Measurements from ENCODE around the gene ATP6V0C.

ATP6V0C gene

DNA sequence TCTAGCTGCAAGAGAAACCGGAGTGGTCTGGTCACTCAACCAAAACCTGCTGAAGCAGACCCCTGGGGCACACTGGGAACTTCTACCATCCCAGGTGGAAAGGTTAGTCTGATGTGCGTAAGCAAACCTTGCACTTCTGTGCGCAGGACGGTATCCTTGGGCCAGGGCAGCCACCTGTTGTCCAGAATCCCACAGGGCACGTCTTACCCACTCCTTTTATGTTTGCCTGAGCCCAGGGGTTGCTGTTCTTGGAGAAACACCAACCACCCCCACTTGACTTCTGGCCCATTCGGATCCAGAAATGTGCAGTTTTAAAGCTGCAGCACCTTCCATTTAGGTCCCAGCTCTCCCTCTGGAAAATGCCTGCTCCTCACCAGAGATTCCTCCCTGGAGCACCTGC, 20.1 kb upstream of the ATP6V0C start:
- no peak for DNase-seq (ENCODE audit: low read depth)

DNA sequence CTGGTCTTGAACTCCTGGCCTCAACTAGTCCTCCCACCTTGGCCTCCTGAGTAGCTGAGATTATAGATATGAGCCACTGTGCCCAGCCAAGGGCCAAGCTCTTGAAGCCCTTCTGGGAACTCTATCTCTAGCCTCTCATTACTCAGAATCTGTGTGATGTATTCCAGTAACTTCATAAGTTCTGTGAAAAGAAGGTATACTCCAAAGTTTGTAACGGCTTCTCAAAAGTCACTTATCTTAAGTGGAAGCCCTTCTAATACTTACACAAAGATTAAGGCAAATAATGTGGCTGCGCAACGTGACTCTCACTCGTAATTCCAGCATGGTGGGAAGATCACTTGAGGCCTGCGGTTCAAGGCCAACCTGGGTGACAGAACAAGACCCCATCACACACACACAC, 19.1 kb upstream of the ATP6V0C start:
- DNase-seq (ENCODE audit: low read depth) = no peak

DNA sequence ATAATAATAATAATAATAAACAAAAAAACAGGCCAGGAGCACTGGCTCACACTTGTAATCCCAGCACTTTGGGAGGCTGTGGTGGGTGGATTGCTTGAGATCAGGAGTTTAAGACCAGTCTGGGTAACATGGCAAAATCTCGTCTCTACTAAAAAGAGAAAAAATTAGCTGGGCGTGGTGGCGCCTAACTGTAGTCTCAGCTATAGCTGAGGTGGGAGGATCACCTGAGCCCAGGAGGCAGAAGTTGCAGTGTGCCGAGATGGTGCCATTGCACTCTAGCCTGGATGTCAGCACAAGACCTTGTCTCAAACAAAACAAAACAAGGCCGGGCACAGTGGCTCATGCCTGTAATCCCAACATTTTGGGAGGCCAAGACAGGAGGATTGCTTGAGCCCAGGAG, 18.7 kb upstream of the ATP6V0C start:
- no peak for DNase-seq (ENCODE audit: low read depth)

DNA sequence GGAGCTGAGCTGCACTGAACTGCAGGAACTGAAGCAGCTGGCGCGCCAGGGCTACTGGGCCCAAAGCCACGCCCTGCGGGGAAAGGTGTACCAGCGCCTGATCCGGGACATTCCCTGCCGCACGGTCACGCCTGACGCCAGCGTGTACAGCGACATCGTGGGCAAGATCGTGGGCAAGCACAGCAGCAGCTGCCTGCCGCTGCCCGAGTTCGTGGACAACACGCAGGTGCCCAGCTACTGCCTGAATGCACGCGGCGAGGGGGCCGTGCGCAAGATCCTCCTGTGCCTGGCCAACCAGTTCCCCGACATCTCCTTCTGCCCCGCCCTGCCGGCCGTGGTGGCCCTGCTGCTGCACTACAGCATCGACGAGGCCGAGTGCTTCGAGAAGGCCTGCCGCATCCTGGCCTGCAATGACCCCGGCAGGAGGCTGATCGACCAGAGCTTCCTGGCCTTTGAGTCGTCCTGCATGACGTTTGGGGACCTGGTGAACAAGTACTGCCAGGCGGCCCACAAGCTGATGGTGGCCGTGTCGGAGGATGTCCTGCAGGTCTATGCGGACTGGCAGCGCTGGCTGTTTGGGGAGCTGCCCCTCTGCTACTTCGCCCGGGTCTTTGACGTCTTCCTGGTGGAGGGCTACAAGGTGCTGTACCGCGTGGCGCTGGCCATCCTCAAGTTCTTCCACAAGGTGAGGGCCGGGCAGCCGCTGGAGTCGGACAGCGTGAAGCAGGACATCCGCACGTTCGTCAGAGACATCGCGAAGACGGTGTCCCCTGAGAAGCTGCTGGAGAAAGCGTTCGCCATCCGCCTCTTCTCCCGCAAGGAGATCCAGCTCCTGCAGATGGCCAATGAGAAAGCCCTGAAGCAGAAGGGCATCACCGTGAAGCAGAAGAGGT, 17.3 kb upstream of the ATP6V0C start:
- no peak for DNase-seq (ENCODE audit: low read depth)

DNA sequence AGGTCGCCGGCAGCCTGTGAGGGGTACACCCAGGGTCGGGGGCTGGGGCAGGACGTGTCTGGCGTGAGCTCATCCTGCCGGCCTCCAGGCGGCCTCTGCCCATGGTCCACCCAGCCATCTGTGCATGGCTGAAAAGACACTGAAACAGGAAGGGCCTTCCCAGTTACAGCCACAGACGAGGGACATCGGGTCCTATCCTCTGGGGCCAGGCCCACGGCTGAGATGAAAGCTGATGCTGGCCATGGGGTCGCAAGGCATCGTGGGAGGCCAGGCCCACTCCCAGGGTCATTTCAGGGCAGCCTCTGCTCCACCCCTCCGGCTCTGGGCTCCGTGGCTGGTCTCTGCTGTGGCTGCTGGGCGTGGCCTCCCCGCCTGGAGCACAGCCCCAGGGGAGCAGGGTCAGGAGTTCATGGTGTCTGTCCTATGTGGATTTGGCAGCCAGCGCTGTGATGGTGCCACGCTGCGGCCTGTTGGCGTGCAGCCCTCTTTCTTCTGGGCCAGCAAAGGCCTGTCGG, 16.6 kb upstream of the ATP6V0C start:
- no peak for DNase-seq (ENCODE audit: low read depth)

DNA sequence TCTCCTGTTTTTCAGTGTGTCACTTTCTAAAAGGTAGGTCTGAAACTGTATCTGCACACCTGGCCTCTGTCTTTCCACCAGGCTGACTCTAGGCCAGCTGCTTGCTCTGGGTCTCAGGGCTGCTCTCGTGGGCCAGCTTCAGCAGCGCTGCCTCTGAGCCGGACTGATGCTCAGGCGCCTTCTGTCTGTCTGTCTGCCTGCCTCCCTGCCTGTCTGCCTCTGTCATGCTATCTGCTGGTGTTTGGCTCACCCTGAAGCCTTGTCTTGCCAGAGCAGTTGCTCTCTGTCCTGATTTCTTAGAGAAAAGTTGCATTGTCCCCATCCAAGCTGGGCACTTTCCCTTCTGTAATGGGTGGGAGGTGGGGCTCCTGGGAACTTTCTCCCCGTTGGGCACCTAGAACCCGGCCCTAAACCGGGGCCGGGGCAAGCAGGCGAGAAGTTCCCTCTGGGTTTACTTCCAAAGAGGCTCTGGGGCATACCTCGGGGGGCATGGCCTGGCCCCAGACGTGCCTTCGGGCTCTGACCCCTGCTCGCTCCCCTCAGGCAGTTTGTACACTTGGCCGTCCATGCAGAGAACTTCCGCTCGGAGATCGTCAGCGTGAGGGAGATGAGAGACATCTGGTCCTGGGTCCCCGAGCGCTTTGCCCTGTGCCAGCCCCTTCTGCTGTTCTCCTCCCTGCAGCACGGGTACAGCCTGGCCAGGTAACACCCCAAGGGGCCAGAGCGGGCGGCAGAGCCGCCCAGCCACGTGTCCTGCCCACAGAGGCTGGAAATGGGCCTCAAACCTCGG, 15.9 kb upstream of the ATP6V0C start:
- DNase-seq (ENCODE audit: low read depth) = no peak

DNA sequence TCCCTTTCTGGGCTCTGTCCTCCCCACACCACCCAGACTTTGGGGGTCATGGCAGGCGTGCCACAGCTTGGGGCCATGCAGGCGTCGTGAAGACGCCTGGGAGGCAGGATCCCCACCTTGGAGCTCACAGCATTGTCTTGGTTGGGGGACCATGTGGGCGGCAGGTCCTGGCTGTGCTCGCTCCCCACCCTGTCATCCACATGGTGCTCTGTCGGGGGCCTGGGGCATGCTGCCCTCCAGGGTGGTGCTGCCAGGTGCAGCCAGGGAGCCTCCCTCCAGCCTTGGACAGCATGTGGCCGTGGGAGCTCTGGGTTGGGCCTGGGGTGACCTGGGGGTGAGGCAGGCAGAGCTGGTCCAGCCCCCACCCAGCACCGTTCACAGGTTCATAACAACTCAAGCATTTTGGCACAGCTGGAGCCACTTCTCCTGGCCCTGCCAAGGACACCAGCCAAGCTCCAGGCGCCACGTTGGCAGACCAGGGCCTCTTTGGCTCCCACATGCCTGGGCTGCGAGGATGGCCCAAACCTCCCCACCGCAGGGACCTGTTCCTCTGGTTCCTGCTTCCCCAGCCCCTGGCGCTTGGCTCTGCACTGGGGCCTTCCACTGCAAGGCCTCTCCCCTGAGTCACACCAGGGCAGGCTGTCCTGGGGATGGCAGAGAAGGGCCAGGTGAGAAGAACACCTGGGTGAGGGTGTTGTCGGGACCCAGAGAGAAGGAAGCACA, 15.1 kb upstream of the ATP6V0C start:
- no peak for DNase-seq (ENCODE audit: low read depth)

DNA sequence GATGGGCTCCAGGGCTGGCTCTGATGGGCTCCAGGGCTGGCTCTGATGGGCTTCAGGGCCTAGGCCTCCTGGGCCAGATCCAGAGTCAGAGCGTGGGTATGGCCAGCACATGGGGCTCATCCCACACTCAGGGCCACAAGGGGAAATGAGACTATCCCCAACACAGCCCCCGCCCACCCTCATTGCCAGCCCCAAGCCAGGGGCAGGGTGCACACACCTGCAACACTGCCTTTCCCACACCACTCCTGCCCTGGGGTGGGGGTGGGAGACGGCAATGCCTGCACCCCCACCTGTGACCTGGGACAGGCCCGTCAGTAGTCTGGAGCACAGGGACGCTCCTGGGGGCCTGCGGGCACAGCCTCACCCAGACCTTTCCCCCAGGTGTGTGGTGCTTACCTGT, 14.3 kb upstream of the ATP6V0C start:
- DNase-seq (ENCODE audit: low read depth) = no peak

DNA sequence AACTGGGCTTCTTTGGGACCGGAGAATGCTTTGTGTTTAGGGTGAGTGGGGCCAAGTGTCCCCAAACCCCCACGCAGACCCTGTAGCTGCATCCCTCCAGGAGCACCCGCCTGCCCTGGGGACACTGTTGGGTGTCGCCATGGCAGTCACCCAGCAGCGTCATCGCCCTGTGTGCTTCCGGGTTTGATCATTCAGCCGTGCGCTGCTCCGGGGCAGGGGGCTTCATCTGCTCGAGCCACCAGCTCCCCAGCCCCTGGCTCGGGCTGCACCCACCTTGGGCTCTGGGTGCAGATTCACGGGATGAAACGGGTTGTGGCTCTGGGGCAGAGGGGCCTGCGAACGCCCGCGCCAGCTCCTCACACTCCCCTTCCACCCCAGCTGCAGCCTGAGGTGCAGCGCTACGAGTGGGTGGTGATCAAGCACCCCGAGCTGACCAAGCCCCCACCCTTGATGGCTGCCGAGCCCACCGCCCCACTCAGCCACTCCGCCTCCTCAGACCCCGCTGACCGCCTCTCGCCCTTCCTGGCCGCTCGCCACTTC, 13.8 kb upstream of the ATP6V0C start:
- DNase-seq (ENCODE audit: low read depth) = no peak

DNA sequence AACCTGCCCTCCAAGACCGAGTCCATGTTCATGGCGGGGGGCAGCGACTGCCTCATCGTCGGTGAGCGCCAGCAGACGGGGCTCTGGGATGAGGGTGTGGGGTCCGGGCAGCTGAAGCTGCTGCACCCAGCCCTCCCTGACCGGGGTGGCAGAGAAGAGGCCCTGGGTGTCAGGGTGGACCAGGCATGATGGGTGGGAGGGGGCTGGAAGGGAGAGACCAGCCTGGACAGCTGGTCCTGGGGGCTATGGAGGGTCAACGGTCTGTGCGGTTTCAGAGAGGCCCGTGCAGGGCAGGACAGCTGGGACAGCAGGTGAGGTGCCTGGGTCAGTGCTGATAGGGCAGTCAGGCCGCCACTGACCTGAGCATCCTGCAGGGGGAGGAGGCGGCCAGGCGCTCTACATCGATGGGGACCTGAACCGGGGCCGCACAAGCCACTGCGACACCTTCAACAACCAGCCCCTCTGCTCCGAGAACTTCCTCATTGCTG, 13.3 kb upstream of the ATP6V0C start:
- DNase-seq (ENCODE audit: low read depth) = no peak

DNA sequence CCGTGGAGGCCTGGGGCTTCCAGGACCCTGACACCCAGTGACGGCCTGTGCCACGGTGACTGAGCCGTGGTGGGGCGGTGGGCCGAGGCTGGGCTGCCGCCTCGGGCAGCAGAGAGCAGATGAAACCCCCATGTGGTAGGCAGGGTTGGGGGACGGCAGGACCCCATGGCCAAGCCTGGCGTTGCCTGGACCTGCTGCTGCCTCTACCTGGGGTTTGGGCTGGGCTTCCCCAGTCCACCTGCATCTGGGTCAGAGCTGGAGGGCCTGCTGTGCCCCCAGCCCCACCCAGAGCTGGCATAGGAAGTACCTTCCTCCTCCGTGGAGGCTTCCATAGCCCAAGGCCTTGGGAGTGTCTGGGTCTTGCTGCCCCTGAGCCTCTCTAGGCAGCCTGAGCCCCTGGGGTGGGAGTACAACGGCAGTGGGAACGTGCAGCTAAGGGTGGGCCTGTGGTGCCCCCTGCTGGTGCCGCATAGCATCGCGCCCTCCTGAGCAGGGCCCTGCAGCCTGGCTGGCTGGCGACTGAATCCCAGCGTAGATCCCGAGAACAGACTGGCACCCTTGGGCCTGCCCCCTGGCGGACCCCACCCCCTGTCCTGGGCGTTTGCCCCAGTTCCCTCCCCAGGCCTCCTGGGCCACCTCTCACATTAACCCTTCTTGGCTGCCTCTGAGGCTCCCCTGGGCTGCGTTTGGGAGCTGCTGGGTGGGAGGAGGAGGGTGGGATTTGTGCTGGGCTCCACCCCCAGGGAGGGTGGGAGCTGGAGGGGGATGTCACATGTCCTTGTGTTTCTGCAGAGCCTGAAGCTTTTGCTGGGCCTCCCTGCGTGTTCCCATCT, 12.6 kb upstream of the ATP6V0C start:
- peak; percentile 70 for DNase-seq (ENCODE audit: low read depth)

DNA sequence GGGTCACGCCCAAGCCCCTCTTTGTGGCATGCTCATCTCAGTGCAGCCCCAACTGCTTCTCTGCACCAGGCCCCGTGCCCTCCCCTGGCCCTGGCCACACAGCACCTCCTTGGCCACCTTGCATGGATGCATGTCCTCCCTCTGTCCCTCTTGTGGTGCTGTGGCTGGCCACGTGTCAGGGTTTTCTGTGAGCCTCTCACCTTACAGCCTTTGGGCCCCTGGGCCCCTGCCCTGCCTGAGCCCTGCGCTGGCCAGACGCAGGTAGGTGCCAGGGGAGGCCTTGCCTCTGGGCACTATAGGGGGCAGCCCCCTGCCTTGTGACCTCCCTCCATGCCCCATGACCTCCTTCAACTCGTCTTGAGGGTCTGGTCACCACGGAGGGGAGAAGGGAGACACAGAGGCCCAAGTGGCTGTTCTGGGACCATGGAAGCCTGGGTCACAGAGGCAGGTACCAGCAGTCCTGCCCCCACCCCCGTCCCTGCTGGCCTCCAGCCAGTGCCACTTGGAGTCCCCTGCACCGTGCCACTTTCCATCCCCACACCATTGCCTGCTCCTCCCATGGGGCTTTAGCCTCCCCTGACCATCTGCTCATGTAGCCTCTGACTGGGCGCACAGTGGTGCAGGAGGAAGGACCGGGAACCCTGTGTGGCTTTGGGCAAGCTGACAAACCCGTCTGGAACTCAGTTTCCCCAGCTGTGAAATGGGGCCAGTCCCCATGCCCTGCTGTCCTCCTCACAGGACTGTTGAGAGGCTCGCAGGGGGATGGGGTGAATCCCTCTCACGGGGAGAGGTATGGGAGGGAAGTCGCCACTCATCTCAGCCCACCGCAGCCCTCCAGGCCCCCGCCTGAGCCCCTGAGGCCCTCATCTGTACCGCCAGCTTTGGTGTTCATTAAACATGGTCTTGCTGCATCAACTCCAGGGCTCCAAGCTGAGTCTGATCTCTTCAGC, 11.5 kb upstream of the ATP6V0C start:
- DNase-seq (ENCODE audit: low read depth) = no peak

DNA sequence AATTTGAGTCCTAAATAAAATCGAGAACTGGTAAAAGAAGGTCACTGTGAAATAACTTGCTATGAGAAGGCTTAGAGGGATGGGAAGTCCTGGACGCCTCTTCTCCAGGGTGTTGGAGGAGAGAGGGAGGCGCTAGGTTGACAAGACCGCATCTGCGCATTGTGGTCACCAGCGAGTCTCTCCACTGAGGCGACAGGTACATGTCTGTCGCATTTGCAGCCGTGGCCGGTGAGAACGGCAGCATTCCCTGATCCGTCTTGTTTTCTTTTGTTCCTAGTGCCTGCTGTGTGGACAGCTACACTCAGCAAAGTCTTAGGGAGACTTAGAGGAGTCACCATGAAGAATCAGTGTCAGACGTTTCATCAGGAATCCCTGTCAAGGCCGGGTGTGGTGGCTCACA, 8.1 kb upstream of the ATP6V0C start:
- DNase-seq (ENCODE audit: low read depth) = no peak

DNA sequence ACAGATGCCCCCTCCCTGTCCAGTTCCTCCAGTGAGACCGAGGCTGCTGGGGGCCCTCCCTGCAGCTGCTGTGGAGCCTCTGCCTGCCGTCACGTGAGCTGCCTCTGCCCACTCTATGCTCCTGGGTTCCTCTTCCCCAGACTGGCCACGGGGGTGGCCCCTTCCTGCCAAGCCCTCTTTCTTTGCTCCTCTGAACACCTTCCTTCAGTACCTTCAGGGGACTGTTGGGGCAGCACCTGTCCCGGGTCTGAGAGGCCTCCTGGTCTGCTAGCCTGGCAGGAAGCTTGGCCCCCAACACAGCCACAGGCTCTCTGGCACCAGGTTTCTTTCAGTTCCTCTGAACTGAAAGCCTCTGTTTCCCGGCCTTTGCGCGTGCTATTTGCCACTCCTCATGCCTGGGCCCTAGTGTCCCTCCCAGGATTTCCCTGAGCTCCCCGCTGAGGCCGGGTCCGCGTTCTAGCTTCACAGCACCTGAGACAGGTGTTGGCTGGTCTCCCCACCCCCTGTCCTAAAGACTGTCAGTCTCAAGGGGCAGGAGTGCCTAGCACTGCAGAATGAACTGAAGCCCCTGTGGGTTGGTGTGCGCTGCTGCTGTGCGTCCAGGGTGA, 6.6 kb upstream of the ATP6V0C start:
- DNase-seq (ENCODE audit: low read depth) = no peak

DNA sequence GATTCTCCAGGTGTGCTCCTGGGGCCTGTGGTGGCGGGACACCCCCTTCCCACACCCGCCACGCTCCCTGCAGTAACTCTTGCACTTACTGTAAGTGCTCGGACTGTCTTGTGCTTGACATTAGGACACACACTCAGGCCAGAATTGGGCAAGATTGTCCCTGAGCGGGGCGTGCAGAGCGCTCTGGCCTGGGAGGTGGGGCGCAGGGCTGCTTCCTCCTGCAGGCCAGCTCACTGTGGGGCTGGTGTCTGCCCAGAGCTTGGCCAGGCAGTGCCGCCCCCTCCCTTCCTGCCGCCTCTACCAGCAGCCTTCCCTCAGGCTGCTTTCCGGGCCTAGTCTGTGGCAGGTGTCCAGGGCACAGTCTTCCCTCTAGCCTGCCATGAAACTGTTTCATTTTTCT, 6.1 kb upstream of the ATP6V0C start:
- DNase-seq (ENCODE audit: low read depth) = no peak

DNA sequence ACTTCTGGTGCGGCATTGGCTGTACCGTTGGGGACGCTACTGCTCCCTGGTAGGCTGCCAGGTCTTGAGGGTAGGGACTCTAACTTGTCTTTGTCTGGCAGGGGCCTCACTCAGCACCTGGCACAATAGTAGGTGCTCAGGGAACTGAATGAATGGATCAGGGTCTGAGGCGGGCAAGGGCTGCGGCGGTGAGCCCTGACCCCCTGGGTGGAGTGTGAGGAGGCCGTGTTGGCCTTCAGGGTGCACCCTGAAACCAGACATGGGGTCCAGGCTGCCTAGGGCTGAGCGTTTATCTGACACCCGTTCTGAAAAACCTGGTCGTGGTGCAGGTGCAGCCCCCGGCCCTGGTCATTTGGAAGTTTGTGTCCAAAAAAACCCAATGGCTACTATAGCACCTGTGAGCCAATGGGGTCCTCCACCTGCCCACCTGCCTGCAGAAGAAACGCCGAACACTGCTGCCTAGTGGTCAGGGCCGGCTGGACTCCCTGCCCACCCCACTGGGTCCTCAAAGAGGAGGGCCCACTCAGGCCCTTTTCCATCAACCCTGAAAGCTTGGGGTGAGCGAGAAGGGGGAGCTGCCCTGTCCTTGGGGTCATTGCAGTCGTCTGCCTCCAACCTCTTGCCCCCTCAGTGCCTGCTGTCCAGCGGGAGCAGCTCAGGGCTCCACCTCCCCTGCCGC, 4.9 kb upstream of the ATP6V0C start:
- no peak for DNase-seq (ENCODE audit: low read depth)

DNA sequence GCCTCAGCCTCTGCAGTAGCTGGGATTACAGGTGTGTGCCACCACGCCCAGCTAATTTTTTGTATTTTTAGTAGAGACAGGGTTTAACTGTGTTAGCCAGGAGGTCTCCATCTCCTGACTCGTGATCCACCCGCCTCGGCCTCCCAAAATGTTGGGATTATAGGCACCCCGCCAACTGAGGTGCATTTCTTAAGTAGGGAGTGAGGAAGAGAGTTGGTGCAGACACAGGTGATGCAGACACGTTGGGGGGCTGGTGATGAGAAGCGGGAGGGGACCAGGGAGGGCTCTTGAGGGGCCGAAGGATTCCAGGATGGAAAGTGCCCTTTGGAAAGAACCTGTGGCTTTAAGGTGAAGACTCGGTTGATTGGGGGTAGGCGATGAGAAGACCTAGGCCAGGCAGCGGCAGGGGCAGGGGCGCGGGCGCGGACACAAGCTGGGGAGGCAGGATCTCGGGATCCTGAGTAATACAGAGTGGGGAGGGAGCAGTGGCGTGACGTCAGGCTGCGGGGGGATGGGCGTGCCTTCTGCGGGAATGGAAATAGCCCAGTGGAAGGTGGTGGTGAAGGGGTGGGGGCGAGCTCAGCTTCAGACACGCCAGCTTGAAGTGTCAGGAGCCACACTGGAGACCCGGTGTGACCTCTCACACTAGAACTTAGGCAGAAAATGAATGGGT, 2.5 kb upstream of the ATP6V0C start:
- DNase-seq (ENCODE audit: low read depth) = no peak

DNA sequence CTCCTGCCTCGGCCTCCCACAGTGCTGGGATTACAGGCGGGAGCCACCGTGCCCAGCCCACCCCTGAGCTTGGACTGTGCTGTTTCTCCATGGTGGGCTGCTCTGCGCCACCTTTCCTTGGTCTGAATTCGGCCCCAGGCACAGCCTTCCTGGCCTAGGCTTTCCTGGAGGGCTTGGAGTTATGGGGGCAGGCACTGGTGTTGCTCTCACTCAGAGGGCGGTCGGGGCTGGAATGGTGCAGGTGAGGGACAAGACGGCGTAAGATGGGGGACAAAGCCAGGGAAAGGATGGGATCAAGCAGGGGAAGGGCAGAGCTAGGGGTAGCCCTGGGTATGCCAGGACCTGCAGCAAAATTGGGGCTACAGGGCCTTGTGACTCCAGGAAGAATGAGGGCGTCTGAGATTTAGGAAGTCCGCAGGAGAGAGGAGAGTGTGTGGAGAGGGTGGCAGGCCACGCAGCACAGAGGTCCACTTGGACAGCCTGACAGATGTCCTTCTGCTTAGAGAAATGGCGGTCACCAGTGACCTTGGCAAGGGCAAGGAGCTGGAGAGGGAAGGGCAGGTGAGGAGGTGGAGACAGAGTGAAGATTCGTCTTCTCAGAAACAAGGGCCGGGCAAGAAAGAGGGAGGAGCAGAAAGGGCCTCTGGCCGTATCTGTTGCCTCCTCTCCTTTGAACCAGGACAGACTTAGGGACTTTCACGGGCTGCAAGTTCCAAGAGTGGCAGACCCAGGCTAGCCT, 1.6 kb upstream of the ATP6V0C start:
- DNase-seq (ENCODE audit: low read depth) = no peak

Measured in activated T-helper 9 cell treated with anti-CD3 and anti-CD28 coated beads, Interleukin-2, amount 50 U/mL, for 16 hours (primary cell).